ENCODE data around the gene ANGPTL1.

The ANGPTL1 gene

GRCh38 chr1:178870944-178871343 is at the start of gene ANGPTL1:
ANGPTL1 (minus strand) TSS chr1:178871077; CDS start chr1:178865776, 5,301 bp downstream.
- TF ChIP-seq CTCF (IDR thresholded peaks at IDR 0.05; ENCODE audit: insufficient read depth, low read depth, low read length, missing control alignments), result no peak
- no peak for DNase-seq (ENCODE audit: low read depth)
- H3K4me3 ChIP-seq (ENCODE audit: low read length), result no peak within 1 kb of the TSS

GRCh38 chr1:178919581-178919980 is 48.7 kb upstream of the ANGPTL1 start:
- DNase-seq (ENCODE audit: low read depth), result no peak
- no peak overlapping the region for H3K4me3 ChIP-seq (ENCODE audit: low read length)
- no peak for TF ChIP-seq CTCF (IDR thresholded peaks at IDR 0.05; ENCODE audit: insufficient read depth, low read depth, low read length, missing control alignments)

GRCh38 chr1:178918955-178919354 is 48.1 kb upstream of the ANGPTL1 start:
- TF ChIP-seq CTCF (IDR thresholded peaks at IDR 0.05; ENCODE audit: insufficient read depth, low read depth, low read length, missing control alignments), result no peak
- no peak overlapping the region for H3K4me3 ChIP-seq (ENCODE audit: low read length)
- no peak for DNase-seq (ENCODE audit: low read depth)

- TF ChIP-seq CTCF (IDR thresholded peaks at IDR 0.05; ENCODE audit: insufficient read depth, low read depth, low read length, missing control alignments), result no peak
- DNase-seq (ENCODE audit: low read depth), result no peak
- no peak overlapping the region for H3K4me3 ChIP-seq (ENCODE audit: low read length)
Measured at GRCh38 chr1:178918308-178918707, 47.4 kb upstream of the ANGPTL1 start.

GRCh38 chr1:178916448-178917174 is 45.7 kb upstream of the ANGPTL1 start:
- no peak for TF ChIP-seq CTCF (IDR thresholded peaks at IDR 0.05; ENCODE audit: insufficient read depth, low read depth, low read length, missing control alignments)
- no peak for DNase-seq (ENCODE audit: low read depth)
- no peak overlapping the region for H3K4me3 ChIP-seq (ENCODE audit: low read length)

GRCh38 chr1:178912597-178912996 is 41.7 kb upstream of the ANGPTL1 start:
- DNase-seq (ENCODE audit: low read depth), result no peak
- no peak for TF ChIP-seq CTCF (IDR thresholded peaks at IDR 0.05; ENCODE audit: insufficient read depth, low read depth, low read length, missing control alignments)
- no peak overlapping the region for H3K4me3 ChIP-seq (ENCODE audit: low read length)

- no peak for DNase-seq (ENCODE audit: low read depth)
- H3K4me3 ChIP-seq (ENCODE audit: low read length), result no peak overlapping the region
- TF ChIP-seq CTCF (IDR thresholded peaks at IDR 0.05; ENCODE audit: insufficient read depth, low read depth, low read length, missing control alignments), result no peak
Measured at GRCh38 chr1:178910023-178910422, 39.1 kb upstream of the ANGPTL1 start.

Measured in epithelial cell of esophagus (primary cell).